SK-N-MC (cell line): ENCODE data around the gene SNX9.

Experiments
- DNase-seq: peaks from one replicate; pipeline ENCODE4 v3.0.0-alpha.2; 2011; ENCODE audit warnings: low read depth, low spot score
- H3K27ac ChIP-seq: fragments of 200-600 bp; sonication (generic); 2 replicates; pipeline ENCODE4 v1.5.1; 2016; ENCODE audit warnings: mixed run types
- H3K36me3 ChIP-seq: fragments of 200-600 bp; sonication (generic); 2 replicates; pipeline ENCODE4 v1.6.1; 2017; ENCODE audit warnings: antibody characterized with exemption, low read length, mixed read lengths; ENCODE audit not compliant: insufficient read depth
- H3K4me3 ChIP-seq: fragments of 200-600 bp; sonication (generic); 2 replicates; pipeline ENCODE4 v1.5.1; 2016
- H3K9ac ChIP-seq: fragments of 200-600 bp; sonication (generic); 2 replicates; pipeline ENCODE4 v1.8.0; 2017; ENCODE audit warnings: mixed run types, mixed read lengths; ENCODE audit not compliant: insufficient read length
- H3K9me3 ChIP-seq: fragments of 200-600 bp; sonication (generic); 2 replicates; pipeline ENCODE4 v1.6.1; 2017; ENCODE audit warnings: low read depth, mild to moderate bottlenecking, antibody characterized with exemption, low read length, moderate library complexity, mixed read lengths
- EZH2 ChIP-seq: fragments of 200-600 bp; sonication (generic); IDR thresholded peaks from one replicate; pipeline ENCODE4 v1.6.1; 2017; ENCODE audit warnings: antibody characterized with exemption
- FOXP2 ChIP-seq: optimal IDR thresholded peaks from 2 replicates; pipeline ENCODE3; 2011; ENCODE audit warnings: mild to moderate bottlenecking, moderate library complexity; ENCODE audit not compliant: insufficient read depth; ENCODE audit errors: extremely low read length, control extremely low read depth
- POLR2AphosphoS5 ChIP-seq: IDR thresholded peaks from 2 replicates; pipeline ENCODE4 v1.6.1; 2012; ENCODE audit warnings: mild to moderate bottlenecking, low read depth, low read length, borderline replicate concordance

SNX9 gene

GRCh38 chr6:157981395-157982101 is 158.5 kb downstream of the SNX9 start, which contains the start of gene SYNJ2:
Gene SYNJ2, plus strand, starts transcription at chr6:157981863. Its CDS starts 99 bp downstream, at chr6:157981962.
- Histone ChIP-seq H3K36me3 (no peaks in the 10 kb centered on the region), H3K9me3 (no peaks in the 10 kb centered on the region), H3K9ac (peak within 1 kb of the TSS; percentile 82), H3K27ac (no peak within 1 kb of the TSS), H3K4me3 (peak within 1 kb of the TSS; percentile 89)
- DNase-seq = no peak
- TF ChIP-seq POLR2AphosphoS5 (peak; percentile 25; the same call in 1 of the 2 replicates), FOXP2 (no peak)

GRCh38 chr6:157982102-157982562 is 159.1 kb downstream of the SNX9 start:
- no peak overlapping the region for H3K27ac ChIP-seq
- no peaks in the 10 kb centered on the region for H3K9me3 ChIP-seq
- peak overlapping the region; percentile 82 for H3K9ac ChIP-seq
- peak overlapping the region; percentile 89 for H3K4me3 ChIP-seq
- no peaks in the 10 kb centered on the region for H3K36me3 ChIP-seq
- DNase-seq = no peak
- TF ChIP-seq FOXP2 = no peak
- TF ChIP-seq EZH2 = no peak
- no peak for TF ChIP-seq POLR2AphosphoS5

GRCh38 chr6:157982563-157983405 is 159.7 kb downstream of the SNX9 start:
- DNase-seq = no peak
- Histone ChIP-seq H3K9ac (peak overlapping the region; percentile 82), H3K36me3 (no peaks in the 10 kb centered on the region), H3K9me3 (no peaks in the 10 kb centered on the region), H3K4me3 (peak overlapping the region; percentile 89), H3K27ac (no peak overlapping the region)
- no peak for TF ChIP-seq EZH2
- TF ChIP-seq POLR2AphosphoS5 = no peak
- no peak for TF ChIP-seq FOXP2

- DNase-seq = no peak
- TF ChIP-seq EZH2 = no peak
- TF ChIP-seq FOXP2 = no peak
- no peak for TF ChIP-seq POLR2AphosphoS5
- Histone ChIP-seq H3K27ac (no peak overlapping the region), H3K36me3 (no peaks in the 10 kb centered on the region), H3K4me3 (no peak overlapping the region), H3K9ac (no peak overlapping the region), H3K9me3 (no peaks in the 10 kb centered on the region)
Measured at GRCh38 chr6:157983406-157984119, 160.5 kb downstream of the SNX9 start.

- Histone ChIP-seq H3K4me3 (no peak overlapping the region), H3K27ac (no peak overlapping the region), H3K9me3 (no peaks in the 10 kb centered on the region), H3K9ac (no peak overlapping the region), H3K36me3 (no peaks in the 10 kb centered on the region)
- DNase-seq = no peak
- TF ChIP-seq EZH2 (no peak), POLR2AphosphoS5 (no peak), FOXP2 (no peak)
Measured at GRCh38 chr6:157984128-157984527, 161.1 kb downstream of the SNX9 start.

GRCh38 chr6:157984686-157985225 is 161.7 kb downstream of the SNX9 start:
- H3K9ac ChIP-seq = no peak overlapping the region
- TF ChIP-seq EZH2 (no peak), FOXP2 (no peak), POLR2AphosphoS5 (no peak)
- no peaks in the 10 kb centered on the region for H3K9me3 ChIP-seq
- H3K27ac ChIP-seq = no peak overlapping the region
- no peak overlapping the region for H3K4me3 ChIP-seq
- H3K36me3 ChIP-seq = no peaks in the 10 kb centered on the region
- no peak for DNase-seq

- no peak overlapping the region for H3K9ac ChIP-seq
- H3K4me3 ChIP-seq = no peak overlapping the region
- H3K9me3 ChIP-seq = no peaks in the 10 kb centered on the region
- no peak for TF ChIP-seq POLR2AphosphoS5
- TF ChIP-seq EZH2 = no peak
- TF ChIP-seq FOXP2 = no peak
- H3K27ac ChIP-seq = no peak overlapping the region
- no peaks in the 10 kb centered on the region for H3K36me3 ChIP-seq
- no peak for DNase-seq
Measured at GRCh38 chr6:157985378-157986155, 162.5 kb downstream of the SNX9 start.
